HepG2 (cell line): ENCODE results near the gene CRIM1. TPM values are rescaled to one million over a fixed set of nuclear protein-coding genes. Genes with fewer than 3 reads are reported as not detected.

ENCODE experiments used
- ELF4 ChIP-seq: sonication (generic); formaldehyde crosslinking; IDR thresholded peaks from 2 replicates; pipeline ENCODE4 v1.5.0; 2020; ENCODE audit warnings: missing genetic modification reagents, mild to moderate bottlenecking, moderate library complexity, borderline replicate concordance
- HNRNPUL1 ChIP-seq: fragments of 200-400 bp; formaldehyde crosslinking; IDR thresholded peaks from 2 replicates; pipeline ENCODE4 v1.6.1; 2017; ENCODE audit warnings: low read depth, mild to moderate bottlenecking, low read length, moderate library complexity
- ISL2 ChIP-seq: sonication (generic); formaldehyde crosslinking; IDR thresholded peaks from 2 replicates; pipeline ENCODE4 v1.5.0; 2020; ENCODE audit warnings: missing genetic modification reagents
- JARID2 ChIP-seq: sonication (generic); formaldehyde crosslinking; IDR thresholded peaks from 2 replicates; pipeline ENCODE4 v1.8.1; 2023; ENCODE audit warnings: missing genetic modification reagents, inconsistent platforms; ENCODE audit not compliant: insufficient replicate concordance
- MED13 ChIP-seq: sonication (generic); formaldehyde crosslinking; IDR thresholded peaks from 2 replicates; pipeline ENCODE4 v1.5.0; 2020; ENCODE audit warnings: missing genetic modification reagents
- RFX1 ChIP-seq: fragments of 450-650 bp; IDR thresholded peaks from 2 replicates; pipeline ENCODE4 v1.6.1; 2017
- RXRB ChIP-seq: IDR thresholded peaks from 2 replicates; pipeline ENCODE4 v1.6.1; 2016; ENCODE audit warnings: borderline replicate concordance, missing genetic modification reagents, missing compliant biosample characterization
- SOX5 ChIP-seq: IDR thresholded peaks from 2 replicates; pipeline ENCODE4 v1.6.1; 2016; ENCODE audit warnings: borderline replicate concordance
- SP2 ChIP-seq: sonication (generic); formaldehyde crosslinking; IDR thresholded peaks from 2 replicates; pipeline ENCODE4 v1.5.1; 2020; ENCODE audit warnings: mild to moderate bottlenecking, missing genetic modification reagents
- TBP ChIP-seq: sonication (generic); formaldehyde crosslinking; IDR thresholded peaks from 2 replicates; pipeline ENCODE4 v1.5.0; 2020; ENCODE audit warnings: missing genetic modification reagents
- WIZ ChIP-seq: sonication (generic); formaldehyde crosslinking; IDR thresholded peaks from 2 replicates; pipeline ENCODE4 v1.5.1; 2020; ENCODE audit warnings: mild to moderate bottlenecking, missing genetic modification reagents
- ZBTB38 ChIP-seq: sonication (generic); formaldehyde crosslinking; IDR thresholded peaks from 2 replicates; pipeline ENCODE4 v1.5.1; 2020; ENCODE audit warnings: mild to moderate bottlenecking, missing genetic modification reagents
- ZNF264 ChIP-seq: sonication (generic); formaldehyde crosslinking; IDR thresholded peaks from 2 replicates; pipeline ENCODE4 v1.4.0; 2020; ENCODE audit warnings: missing genetic modification reagents
- ZNF282 ChIP-seq: fragments of 450-650 bp; IDR thresholded peaks from 2 replicates; pipeline ENCODE4 v1.6.1; 2018; ENCODE audit not compliant: partially characterized antibody
- ZNF556 ChIP-seq: sonication (generic); formaldehyde crosslinking; IDR thresholded peaks from 2 replicates; pipeline ENCODE4 v1.4.0; 2020; ENCODE audit warnings: mild to moderate bottlenecking, missing genetic modification reagents, borderline replicate concordance
- ZNF629 ChIP-seq: sonication (generic); formaldehyde crosslinking; conservative IDR thresholded peaks from 2 replicates; pipeline ENCODE4 v1.5.0; 2020; ENCODE audit warnings: missing genetic modification reagents
- ZNF660 ChIP-seq: sonication (generic); formaldehyde crosslinking; IDR thresholded peaks from 2 replicates; pipeline ENCODE4 v1.5.1; 2020; ENCODE audit warnings: mild to moderate bottlenecking, low read depth, missing genetic modification reagents, borderline replicate concordance
- ZNF746 ChIP-seq: sonication (generic); formaldehyde crosslinking; IDR thresholded peaks from 2 replicates; pipeline ENCODE4 v1.8.0; 2022; ENCODE audit warnings: mild to moderate bottlenecking, missing genetic modification reagents
- ZNF747 ChIP-seq: sonication (generic); formaldehyde crosslinking; IDR thresholded peaks from 2 replicates; pipeline ENCODE4 v1.8.1; 2023; ENCODE audit warnings: missing genetic modification reagents, mild to moderate bottlenecking, borderline replicate concordance
- ZNF775 ChIP-seq: sonication (generic); formaldehyde crosslinking; IDR thresholded peaks from 2 replicates; pipeline ENCODE4 v1.4.0; 2020; ENCODE audit warnings: missing genetic modification reagents, mild to moderate bottlenecking, moderate library complexity, borderline replicate concordance
- polyA plus RNA-seq, 8 experiments: library from polyadenylated mRNA; depleted of rRNA in 3 of 8; stranded (reverse) in 7 of 8; unstranded in 1 of 8; fragments of >200 nt; fragmentation: Illumina TruSeq in 4 of 8; extraction: Trizol in 4 of 8; gene quantifications; 2 replicates each; pipeline versions ENCODE4 v1.2.1 to v1.2.3, GENCODE V29; 2011 to 2016; ENCODE audit warnings: low read depth in 4 of 8, missing spikeins in 1 of 8, mixed read lengths in 1 of 8; ENCODE audit not compliant: insufficient read depth in 1 of 8
- total RNA-seq, 5 experiments: library from RNA; depleted of rRNA; stranded (reverse); fragments of >200 nt; fragmentation: Illumina TruSeq; extraction: Trizol; gene quantifications; 2 replicates each; pipeline ENCODE4 v1.2.3, GENCODE V29; 2016; ENCODE audit warnings: low read depth in 1 of 5
- TF ChIP-seq, protein P1 (sequence below): sonication (generic); formaldehyde crosslinking; IDR thresholded peaks from 2 replicates; pipeline ENCODE4 v1.9.0; 2021; ENCODE audit warnings: missing genetic modification reagents, mild to moderate bottlenecking, borderline replicate concordance
- TF ChIP-seq, protein P2 (sequence below): IDR thresholded peaks from 2 replicates; pipeline ENCODE4 v1.6.1; 2016; ENCODE audit warnings: low read depth
- TF ChIP-seq, protein P3 (sequence below): sonication (generic); formaldehyde crosslinking; IDR thresholded peaks from 2 replicates; pipeline ENCODE4 v1.8.0; 2022; ENCODE audit warnings: mild to moderate bottlenecking, missing genetic modification reagents, moderate library complexity
- TF ChIP-seq, protein P4 (sequence below): sonication (generic); formaldehyde crosslinking; IDR thresholded peaks from 2 replicates; pipeline ENCODE4 v1.4.0; 2020; ENCODE audit warnings: missing genetic modification reagents, borderline replicate concordance

Gene CRIM1
- total and polyA plus RNA-seq, 2 of the 13 experiments (the other 11 are each of a cell fraction or from before 2014, with no cell fraction given): 39.1 to 69.9 TPM

DNA sequence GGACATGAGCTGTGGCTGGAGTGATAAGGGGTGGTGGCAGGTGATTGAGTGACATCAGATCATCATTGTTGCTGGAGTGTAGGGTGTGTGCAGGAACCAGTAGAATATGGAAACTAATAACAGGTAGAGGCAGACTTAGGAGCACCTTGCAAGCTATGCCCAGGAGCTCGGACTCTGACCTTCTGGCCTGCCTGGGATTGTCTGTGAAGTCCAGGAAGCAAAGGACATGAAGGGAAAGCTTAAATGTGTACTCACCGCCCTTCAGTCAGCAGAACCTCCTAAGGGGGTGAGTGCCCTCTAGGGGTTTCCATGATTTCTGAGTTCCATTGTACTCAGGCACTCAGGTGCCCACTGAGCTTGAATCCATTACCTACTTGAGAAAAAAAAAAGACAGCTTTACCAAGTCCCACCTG lies 104.2 kb downstream of the CRIM1 start (continued):
- TF ChIP-seq, protein P1, sequence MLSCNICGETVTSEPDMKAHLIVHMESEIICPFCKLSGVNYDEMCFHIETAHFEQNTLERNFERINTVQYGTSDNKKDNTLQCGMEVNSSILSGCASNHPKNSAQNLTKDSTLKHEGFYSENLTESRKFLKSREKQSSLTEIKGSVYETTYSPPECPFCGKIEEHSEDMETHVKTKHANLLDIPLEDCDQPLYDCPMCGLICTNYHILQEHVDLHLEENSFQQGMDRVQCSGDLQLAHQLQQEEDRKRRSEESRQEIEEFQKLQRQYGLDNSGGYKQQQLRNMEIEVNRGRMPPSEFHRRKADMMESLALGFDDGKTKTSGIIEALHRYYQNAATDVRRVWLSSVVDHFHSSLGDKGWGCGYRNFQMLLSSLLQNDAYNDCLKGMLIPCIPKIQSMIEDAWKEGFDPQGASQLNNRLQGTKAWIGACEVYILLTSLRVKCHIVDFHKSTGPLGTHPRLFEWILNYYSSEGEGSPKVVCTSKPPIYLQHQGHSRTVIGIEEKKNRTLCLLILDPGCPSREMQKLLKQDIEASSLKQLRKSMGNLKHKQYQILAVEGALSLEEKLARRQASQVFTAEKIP (CRISPR knock-in tag): no peak
- 0 out of 2 replicates have a peak, but pooled peaks have one; percentile 29 for TF ChIP-seq ZNF264 (CRISPR knock-in tag)
- no peak for TF ChIP-seq WIZ (CRISPR knock-in tag)
- no peak for TF ChIP-seq RFX1
- no peak for TF ChIP-seq HNRNPUL1
- TF ChIP-seq ZBTB38: peak; percentile 53; the same call in 1 of the 2 replicates
- TF ChIP-seq, protein P2, sequence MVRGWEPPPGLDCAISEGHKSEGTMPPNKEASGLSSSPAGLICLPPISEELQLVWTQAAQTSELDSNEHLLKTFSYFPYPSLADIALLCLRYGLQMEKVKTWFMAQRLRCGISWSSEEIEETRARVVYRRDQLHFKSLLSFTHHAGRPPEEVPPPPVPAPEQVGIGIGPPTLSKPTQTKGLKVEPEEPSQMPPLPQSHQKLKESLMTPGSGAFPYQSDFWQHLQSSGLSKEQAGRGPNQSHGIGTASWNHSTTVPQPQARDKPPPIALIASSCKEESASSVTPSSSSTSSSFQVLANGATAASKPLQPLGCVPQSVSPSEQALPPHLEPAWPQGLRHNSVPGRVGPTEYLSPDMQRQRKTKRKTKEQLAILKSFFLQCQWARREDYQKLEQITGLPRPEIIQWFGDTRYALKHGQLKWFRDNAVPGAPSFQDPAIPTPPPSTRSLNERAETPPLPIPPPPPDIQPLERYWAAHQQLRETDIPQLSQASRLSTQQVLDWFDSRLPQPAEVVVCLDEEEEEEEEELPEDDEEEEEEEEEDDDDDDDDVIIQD (CRISPR knock-in tag): peak; percentile 36; the same call in 1 of the 2 replicates
- no peak for TF ChIP-seq SP2 (CRISPR knock-in tag)
- TF ChIP-seq, protein P3, sequence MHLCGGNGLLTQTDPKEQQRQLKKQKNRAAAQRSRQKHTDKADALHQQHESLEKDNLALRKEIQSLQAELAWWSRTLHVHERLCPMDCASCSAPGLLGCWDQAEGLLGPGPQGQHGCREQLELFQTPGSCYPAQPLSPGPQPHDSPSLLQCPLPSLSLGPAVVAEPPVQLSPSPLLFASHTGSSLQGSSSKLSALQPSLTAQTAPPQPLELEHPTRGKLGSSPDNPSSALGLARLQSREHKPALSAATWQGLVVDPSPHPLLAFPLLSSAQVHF: no peak
- no peak for TF ChIP-seq ZNF747
- peak; percentile 56; the same call in 1 of the 2 replicates for TF ChIP-seq RXRB (CRISPR knock-in tag)
- TF ChIP-seq ZNF746 (CRISPR knock-in tag): no peak
- no peak for TF ChIP-seq TBP (CRISPR knock-in tag)
- TF ChIP-seq ELF4 (CRISPR knock-in tag): no peak
- TF ChIP-seq ZNF629 (CRISPR knock-in tag): 0 out of 2 replicates have a peak, but pooled peaks have one; percentile 25
- no peak for TF ChIP-seq ZNF556 (CRISPR knock-in tag)
- no peak for TF ChIP-seq ZNF282
- TF ChIP-seq ZNF775 (CRISPR knock-in tag): no peak
- peak; percentile 74; the same call in 1 of the 2 replicates for TF ChIP-seq SOX5 (CRISPR knock-in tag)
- no peak for TF ChIP-seq JARID2 (CRISPR knock-in tag)
- peak; percentile 72 for TF ChIP-seq ISL2
- TF ChIP-seq ZNF660: no peak
- TF ChIP-seq MED13 (CRISPR knock-in tag): no peak
- TF ChIP-seq, protein P4, sequence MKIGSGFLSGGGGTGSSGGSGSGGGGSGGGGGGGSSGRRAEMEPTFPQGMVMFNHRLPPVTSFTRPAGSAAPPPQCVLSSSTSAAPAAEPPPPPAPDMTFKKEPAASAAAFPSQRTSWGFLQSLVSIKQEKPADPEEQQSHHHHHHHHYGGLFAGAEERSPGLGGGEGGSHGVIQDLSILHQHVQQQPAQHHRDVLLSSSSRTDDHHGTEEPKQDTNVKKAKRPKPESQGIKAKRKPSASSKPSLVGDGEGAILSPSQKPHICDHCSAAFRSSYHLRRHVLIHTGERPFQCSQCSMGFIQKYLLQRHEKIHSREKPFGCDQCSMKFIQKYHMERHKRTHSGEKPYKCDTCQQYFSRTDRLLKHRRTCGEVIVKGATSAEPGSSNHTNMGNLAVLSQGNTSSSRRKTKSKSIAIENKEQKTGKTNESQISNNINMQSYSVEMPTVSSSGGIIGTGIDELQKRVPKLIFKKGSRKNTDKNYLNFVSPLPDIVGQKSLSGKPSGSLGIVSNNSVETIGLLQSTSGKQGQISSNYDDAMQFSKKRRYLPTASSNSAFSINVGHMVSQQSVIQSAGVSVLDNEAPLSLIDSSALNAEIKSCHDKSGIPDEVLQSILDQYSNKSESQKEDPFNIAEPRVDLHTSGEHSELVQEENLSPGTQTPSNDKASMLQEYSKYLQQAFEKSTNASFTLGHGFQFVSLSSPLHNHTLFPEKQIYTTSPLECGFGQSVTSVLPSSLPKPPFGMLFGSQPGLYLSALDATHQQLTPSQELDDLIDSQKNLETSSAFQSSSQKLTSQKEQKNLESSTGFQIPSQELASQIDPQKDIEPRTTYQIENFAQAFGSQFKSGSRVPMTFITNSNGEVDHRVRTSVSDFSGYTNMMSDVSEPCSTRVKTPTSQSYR (CRISPR knock-in tag): peak; percentile 13; the same call in 1 of the 2 replicates
